ENCODE measurements around the gene BCL2L11.

GRCh38 chr2:111196435-111196834, 75.7 kb downstream of the BCL2L11 start:
- no peak for TF ChIP-seq CTCF (IDR thresholded peaks at IDR 0.05)
- no peak for TF ChIP-seq EP300 (IDR thresholded peaks at IDR 0.05)

Data from sigmoid colon (tissue), 4 donors.